Tibial nerve (tissue), 3 donors: ENCODE results near the gene TPPP2.

Experiments
- CTCF ChIP-seq, 5 experiments: fragments of 200-600 bp in 3 of 5; fragments of 450-650 bp in 2 of 5; sonication (generic) in 3 of 5; IDR thresholded peaks; one replicate each; pipeline ENCODE4 v1.5.1; 2016 to 2019; ENCODE audit warnings: antibody characterized with exemption in 5 of 5, mild to moderate bottlenecking in 3 of 5, moderate library complexity in 2 of 5
- POLR2A ChIP-seq, 2 donors: fragments of 450-650 bp; IDR thresholded peaks; one replicate each; pipeline ENCODE4 v1.6.1; 2017; ENCODE audit warnings: antibody characterized with exemption in 2 of 2, mild to moderate bottlenecking in 2 of 2, moderate library complexity in 2 of 2

- no peak for TF ChIP-seq CTCF (IDR thresholded peaks at IDR 0.05)
- TF ChIP-seq POLR2A (IDR thresholded peaks at IDR 0.05), result no peak
Observed at GRCh38 chr14:21049271-21049673, 19.3 kb downstream of the TPPP2 start.
